ENCODE results near the gene TCEAL9.
"Not testable (repeated sequence)": the region's sequence is repeated elsewhere in the genome, so short reads cannot be mapped to it uniquely, and the experiment has no call there.

TCEAL9 gene

DNA sequence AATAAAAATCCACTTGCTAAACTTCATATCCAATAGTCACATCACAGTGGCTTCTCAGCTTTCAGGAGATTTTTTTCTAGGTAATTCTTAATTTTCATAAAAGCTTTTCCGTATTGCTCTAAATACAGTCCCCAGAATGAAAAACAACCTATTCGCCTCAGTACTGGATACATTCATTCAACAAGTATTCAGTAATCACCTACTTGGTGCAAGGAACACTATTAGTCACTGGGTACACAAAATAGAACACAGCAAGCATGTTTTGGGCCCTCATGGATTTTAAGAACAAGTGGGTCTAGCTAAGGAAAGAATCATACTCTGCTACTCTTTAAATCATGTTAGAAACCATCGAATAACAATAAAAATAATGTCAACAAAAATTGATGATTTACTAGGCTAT, 17.3 kb downstream of the TCEAL9 start:
- no peak for DNase-seq (ENCODE audit: low read depth)

GRCh38 chrX:103376118-103376978, 20.0 kb downstream of the TCEAL9 start, which contains the start of gene BEX3:
Gene BEX3, plus strand, starts transcription at chrX:103376538. Its CDS starts 984 bp downstream, at chrX:103377522.
- DNase-seq (ENCODE audit: low read depth), result no peak

GRCh38 chrX:103376979-103377324, 20.6 kb downstream of the TCEAL9 start:
- DNase-seq (ENCODE audit: low read depth), result no peak

GRCh38 chrX:103378990-103379389, 22.7 kb downstream of the TCEAL9 start:
- no peak for DNase-seq (ENCODE audit: low read depth)

DNA sequence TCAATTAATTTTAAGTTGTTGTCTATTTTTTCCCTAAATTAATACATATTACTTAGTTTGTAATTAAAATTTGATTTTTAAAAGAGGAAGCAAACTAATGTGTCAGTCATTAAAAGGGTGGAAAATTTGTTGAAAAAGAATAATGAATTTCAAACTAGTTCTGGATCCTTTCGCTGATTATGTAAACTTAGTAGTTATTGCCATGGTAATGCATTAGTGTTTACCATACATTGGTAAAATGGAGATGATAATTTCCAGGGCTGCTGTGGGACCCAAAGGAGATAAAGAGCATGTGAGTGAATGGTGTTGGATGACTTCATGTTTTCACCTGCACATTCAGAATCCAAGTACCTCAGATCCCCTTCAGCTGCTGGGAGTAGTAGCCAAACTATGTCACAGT, 26.6 kb downstream of the TCEAL9 start:
- DNase-seq (ENCODE audit: low read depth), result no peak

- no peak for DNase-seq (ENCODE audit: low read depth)
These were observed 28.4 kb downstream of the TCEAL9 start for GRCh38 chrX:103384672-103385071.

DNA sequence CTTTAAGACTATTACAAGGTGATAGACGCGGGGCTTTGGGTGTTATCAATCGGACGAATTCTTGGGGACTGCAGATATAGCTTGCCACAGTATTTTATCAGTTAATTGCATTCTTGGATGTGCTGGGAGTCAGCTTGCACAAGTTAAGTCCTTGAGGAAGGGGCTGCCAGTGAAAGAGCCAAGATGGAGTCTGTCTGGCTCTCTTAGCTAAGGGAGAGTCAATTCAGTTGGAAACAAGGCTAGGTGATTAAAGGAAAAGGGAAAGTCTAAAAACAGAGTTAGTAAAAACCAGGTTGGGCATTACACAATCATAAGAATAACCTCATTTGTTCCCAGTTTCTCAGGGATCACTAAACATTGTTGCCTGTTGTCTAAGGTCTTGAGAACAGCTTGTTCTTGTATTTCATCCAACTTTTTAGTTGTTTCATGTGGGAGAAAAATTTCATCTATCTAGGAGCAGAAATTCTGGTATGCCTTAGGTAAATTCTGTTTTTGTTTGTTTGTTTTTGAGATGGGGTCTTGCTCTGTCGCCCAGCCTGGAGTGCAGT, 29.1 kb downstream of the TCEAL9 start:
- DNase-seq (ENCODE audit: low read depth), result not testable (repeated sequence)

DNA sequence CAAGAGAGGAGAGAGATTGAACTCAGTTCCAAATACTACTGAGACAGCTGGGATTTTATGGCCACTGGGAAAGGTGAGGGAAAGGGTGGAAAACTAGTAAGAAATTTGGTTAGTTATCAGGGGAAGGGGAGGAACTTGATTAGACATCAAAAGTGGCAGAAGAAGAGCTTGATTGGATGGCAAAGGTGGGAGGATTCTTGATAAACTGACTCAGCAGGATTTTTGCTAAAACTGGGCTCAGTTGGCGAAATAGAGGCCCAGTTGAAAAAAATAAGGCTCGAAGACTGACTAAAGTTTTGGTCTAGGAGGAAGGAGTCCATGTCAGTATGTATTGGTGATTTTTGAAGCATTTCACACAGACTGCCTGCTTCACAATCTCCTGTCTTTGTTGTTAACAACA, 30.0 kb downstream of the TCEAL9 start:
- DNase-seq (ENCODE audit: low read depth), result no peak

DNA sequence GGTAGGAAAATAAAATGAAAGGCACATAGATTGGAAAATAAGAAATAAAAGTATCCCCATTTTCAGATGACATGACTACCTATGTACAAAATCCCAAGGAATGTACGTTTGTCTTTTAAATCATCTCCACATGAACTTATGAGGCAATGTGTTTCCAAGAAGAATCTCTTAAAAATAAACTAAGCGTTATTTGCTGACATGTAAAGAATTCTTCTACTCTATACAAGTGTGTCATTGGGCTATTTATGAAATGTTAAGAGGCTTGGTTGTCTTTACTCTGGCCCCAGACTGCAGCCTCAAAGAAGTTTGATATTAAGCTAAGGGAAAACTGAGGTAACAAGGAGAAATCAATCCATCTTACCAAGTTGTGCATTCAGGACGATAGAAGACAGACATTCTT, 37.2 kb downstream of the TCEAL9 start:
- no peak for DNase-seq (ENCODE audit: low read depth)

- DNase-seq (ENCODE audit: low read depth), result no peak
These were observed 39.9 kb downstream of the TCEAL9 start for GRCh38 chrX:103396186-103396585.

DNA sequence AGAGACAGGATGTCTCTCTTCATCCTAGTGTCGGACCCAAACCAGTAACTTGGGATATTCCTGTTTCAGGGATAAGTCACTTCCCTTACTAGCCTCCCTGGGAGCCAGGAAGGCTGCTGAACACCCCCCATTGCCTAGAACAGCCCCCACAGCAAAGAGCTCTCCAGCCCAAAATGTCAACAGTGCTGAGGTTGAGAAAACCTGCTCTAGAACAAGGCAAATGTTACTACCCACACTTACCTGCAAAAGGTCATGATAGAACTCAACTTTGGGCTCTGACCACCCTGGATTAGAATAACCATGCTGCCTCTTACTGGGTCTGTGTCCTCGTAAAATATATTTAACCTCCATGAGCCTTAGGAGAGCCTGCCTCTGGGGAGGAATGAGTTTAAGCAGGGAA, 40.4 kb downstream of the TCEAL9 start:
- DNase-seq (ENCODE audit: low read depth), result no peak

GRCh38 chrX:103397707-103398106, 41.4 kb downstream of the TCEAL9 start:
- DNase-seq (ENCODE audit: low read depth), result no peak

DNA sequence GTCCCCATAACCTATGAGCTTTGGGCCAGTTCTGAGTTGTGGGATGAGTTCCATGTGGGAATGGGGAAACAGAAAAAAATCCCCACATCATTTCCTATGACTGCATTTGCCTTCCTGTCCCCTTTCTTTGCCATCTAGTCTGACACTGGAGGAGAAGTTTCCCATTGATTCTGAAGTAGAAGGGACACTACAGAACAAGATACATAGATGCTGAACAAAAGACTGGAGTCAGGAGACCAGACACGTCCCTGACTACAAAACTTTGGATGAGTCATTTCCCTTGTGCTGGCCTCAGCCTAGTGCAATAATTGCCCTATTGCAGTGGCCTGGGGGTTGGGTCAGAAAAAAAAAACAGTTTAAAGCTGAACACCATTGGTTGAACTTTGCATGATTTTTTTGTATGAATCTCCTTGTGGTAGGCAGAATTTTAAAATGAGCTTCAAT, 42.1 kb downstream of the TCEAL9 start:
- no peak for DNase-seq (ENCODE audit: low read depth)

GRCh38 chrX:103399744-103400143, 43.4 kb downstream of the TCEAL9 start:
- no peak for DNase-seq (ENCODE audit: low read depth)

DNA sequence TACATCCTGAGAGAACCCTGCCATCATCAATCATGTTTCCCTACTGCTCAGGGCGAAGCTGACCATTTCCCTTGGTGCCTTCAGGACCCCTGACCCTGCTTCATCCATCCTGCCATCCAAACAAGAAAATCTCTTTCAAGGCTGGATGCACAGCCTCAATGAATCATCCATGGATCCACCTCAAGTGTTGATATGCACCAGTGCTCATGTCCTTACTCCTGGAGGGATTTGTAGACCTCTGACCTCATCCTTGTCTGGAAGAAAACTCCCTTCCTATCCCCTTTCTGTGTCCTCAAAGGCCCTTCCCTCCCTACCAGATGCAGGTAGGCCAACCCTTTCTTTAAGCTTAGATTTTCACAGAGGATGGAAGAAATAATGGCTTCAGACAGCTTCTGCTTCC, 44.6 kb downstream of the TCEAL9 start:
- no peak for DNase-seq (ENCODE audit: low read depth)

DNA sequence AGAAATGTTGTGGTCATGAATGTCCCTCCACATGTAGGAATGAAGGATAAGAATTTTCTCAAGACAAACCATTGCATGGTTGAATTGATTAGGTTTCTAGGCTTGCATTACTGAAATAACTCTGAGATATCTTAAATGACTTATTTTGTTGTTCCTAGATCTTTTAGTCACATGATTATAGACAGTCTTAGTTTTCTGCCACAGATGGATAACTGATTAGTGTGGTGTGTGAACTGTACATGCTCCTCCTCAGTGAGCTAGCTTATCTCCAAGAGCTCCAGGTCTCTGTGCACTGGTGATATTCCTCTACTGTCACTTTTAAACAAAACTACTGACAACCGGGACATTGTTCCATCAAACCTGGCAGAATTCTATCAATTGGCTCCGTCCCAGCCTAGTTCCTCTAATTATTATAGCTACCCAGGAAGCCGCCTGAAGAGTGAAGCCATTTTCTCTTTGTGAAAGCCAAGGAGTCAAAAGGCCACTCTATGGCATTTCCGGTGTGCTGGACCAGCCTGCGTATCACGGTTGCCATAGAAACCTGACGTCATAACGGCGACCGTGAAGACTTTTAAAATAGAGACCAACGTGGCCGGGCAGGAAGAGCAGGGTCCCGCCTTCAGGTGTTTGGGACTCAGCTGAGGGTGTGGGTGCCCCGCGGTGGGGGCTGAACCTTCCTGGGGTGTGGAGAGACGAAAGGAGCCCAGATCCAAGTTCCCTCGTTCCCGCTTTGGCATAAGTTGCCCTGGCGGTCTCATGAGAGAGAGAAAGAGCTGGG, 48.1 kb downstream of the TCEAL9 start:
- no peak for DNase-seq (ENCODE audit: low read depth)

- DNase-seq (ENCODE audit: low read depth), result no peak
These were observed 48.7 kb downstream of the TCEAL9 start for GRCh38 chrX:103405009-103405333.

DNA sequence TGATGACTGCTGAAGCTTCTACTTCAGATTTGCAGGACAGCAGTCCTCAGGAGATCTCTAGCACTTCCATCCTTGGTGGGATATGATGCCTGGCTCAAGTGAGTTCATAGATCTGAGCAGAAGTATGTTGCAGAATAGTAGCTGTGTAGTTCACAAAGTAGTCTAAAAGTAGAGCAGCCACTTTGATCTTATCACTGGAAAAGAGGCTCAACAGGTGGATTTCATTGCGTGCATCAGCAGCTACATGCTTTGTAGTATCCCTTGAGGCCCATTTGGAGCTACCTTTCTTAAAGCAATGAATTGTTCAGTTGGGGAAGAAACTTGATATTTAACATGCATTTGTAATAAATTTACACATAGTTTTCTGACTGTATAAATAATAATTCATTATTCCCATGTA, 50.0 kb downstream of the TCEAL9 start:
- DNase-seq (ENCODE audit: low read depth), result no peak

DNA sequence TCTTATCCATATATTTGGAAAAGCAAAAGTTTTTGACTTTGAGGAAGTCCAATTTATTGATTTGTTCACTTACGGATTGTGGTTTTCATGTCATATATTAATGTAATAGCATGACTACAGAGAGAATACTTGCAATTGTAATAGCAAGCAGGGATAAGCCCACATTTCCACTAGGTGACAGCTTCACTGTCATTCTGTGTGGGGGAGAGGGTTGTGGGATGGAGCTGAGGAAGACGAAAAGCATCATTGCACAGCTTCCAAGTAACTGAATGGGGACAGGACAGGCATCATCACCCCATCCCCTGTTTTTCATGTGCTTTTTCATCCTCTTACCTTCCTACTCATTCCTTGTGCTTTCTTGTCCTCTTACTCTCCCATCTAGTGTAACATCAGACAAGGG, 51.5 kb downstream of the TCEAL9 start:
- DNase-seq (ENCODE audit: low read depth), result no peak
